ENCODE data around the gene PCDHGB4. TPM values are rescaled to one million over a fixed set of nuclear protein-coding genes. Genes with fewer than 3 reads are reported as not detected.
A peak's percentile ranks its signal among the peaks of the same experiment; 100 is the strongest.
"Not testable (repeated sequence)": the region's sequence is repeated elsewhere in the genome, so short reads cannot be mapped to it uniquely, and the experiment has no call there.

PCDHGB4 gene
- total RNA-seq, 2 donors from 2014 or later: 10.7 to 13.9 TPM

DNA sequence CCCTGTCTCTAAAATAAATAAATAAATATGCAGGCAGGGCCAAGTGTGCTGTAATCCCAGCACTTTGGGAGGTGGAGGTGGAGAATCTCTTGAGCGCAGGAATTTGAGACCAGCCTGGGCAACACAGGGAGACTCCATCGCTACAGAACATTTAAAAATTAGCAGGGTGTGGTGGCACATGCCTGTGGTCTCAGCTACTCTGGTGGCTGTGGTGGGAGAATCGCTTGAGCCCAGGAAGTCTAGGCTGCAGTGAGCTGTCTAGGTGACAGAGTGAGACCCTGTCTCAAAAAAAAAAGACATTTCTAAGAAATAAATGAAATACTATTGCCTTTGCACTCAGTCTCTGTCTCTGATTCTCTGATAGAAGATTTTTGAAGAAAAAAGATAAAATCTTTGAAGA is 24.1 kb downstream of the PCDHGB4 start:
- TF ChIP-seq, protein P1, sequence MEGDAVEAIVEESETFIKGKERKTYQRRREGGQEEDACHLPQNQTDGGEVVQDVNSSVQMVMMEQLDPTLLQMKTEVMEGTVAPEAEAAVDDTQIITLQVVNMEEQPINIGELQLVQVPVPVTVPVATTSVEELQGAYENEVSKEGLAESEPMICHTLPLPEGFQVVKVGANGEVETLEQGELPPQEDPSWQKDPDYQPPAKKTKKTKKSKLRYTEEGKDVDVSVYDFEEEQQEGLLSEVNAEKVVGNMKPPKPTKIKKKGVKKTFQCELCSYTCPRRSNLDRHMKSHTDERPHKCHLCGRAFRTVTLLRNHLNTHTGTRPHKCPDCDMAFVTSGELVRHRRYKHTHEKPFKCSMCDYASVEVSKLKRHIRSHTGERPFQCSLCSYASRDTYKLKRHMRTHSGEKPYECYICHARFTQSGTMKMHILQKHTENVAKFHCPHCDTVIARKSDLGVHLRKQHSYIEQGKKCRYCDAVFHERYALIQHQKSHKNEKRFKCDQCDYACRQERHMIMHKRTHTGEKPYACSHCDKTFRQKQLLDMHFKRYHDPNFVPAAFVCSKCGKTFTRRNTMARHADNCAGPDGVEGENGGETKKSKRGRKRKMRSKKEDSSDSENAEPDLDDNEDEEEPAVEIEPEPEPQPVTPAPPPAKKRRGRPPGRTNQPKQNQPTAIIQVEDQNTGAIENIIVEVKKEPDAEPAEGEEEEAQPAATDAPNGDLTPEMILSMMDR (conservative IDR thresholded peaks at IDR 0.05): no peak
- Histone ChIP-seq H3K27ac (ENCODE audit: low read depth, low read length) (no peak overlapping the region), H3K4me1 (ENCODE audit: control insufficient read depth, insufficient read depth, low read length) (no peaks in the 10 kb centered on the region), H3K36me3 (ENCODE audit: control insufficient read depth, insufficient read depth, low read length) (no peaks in the 10 kb centered on the region), H3K9me3 (ENCODE audit: control insufficient read depth, low read length) (peaks cover 28% of the 10 kb centered on the region), H3K4me3 (ENCODE audit: low read length) (no peak overlapping the region), H3K27me3 (ENCODE audit: control insufficient read depth, insufficient read depth, low read length, poor library complexity, severe bottlenecking) (no peaks in the 10 kb centered on the region), H3K9ac (ENCODE audit: extremely low read depth, low read length, poor library complexity, severe bottlenecking) (no peak overlapping the region)
- 89 to 100% methylated on average over 3 of the region's 3 CpGs for WGBS, 2 experiments (ENCODE audit: insufficient coverage in 1 of 2, insufficient read length in 1 of 2)
- DNase-seq: no peak
- H3K9me3 Mint-ChIP-seq: peaks cover 28% of the 10 kb centered on the region
- no peak overlapping the region for H3K4me3 Mint-ChIP-seq
- no peak overlapping the region for H3K27ac Mint-ChIP-seq
- H3K27me3 Mint-ChIP-seq (ENCODE audit: insufficient read depth): peaks cover 23% of the 10 kb centered on the region
- peaks cover 3% of the 10 kb centered on the region for H3K4me1 Mint-ChIP-seq
- H3K36me3 Mint-ChIP-seq (ENCODE audit: low read depth): peaks cover 28% of the 10 kb centered on the region

GRCh38 chr5:141412854-141413539 is 25.5 kb downstream of the PCDHGB4 start, which contains the start of gene PCDHGA10:
TSS of gene PCDHGA10 (plus strand) at chr5:141412987. CDS start at chr5:141413176, 189 bp downstream.
- 51 to 57% methylated on average over 17 to 31 of the region's 31 CpGs for WGBS, 2 experiments (ENCODE audit: insufficient coverage in 1 of 2, insufficient read length in 1 of 2)
- no peaks in the 10 kb centered on the region for H3K4me1 ChIP-seq (ENCODE audit: control insufficient read depth, insufficient read depth, low read length)
- H3K9ac ChIP-seq (ENCODE audit: extremely low read depth, low read length, poor library complexity, severe bottlenecking): peak within 1 kb of the TSS; percentile 50
- H3K27me3 ChIP-seq (ENCODE audit: control insufficient read depth, insufficient read depth, low read length, poor library complexity, severe bottlenecking): no peaks in the 10 kb centered on the region
- peaks cover 29% of the 10 kb centered on the region for H3K9me3 ChIP-seq (ENCODE audit: control insufficient read depth, low read length)
- Mint-ChIP-seq H3K27me3 (ENCODE audit: insufficient read depth) (peaks cover 26% of the 10 kb centered on the region), H3K9me3 (peaks cover 30% of the 10 kb centered on the region), H3K4me3 (peak within 1 kb of the TSS; percentile 80), H3K4me1 (peaks cover 3% of the 10 kb centered on the region), H3K27ac (peak within 1 kb of the TSS; percentile 92), H3K36me3 (ENCODE audit: low read depth) (peaks cover 30% of the 10 kb centered on the region)
- H3K36me3 ChIP-seq (ENCODE audit: control insufficient read depth, insufficient read depth, low read length): no peaks in the 10 kb centered on the region
- DNase-seq: peak; percentile 85
- TF ChIP-seq, protein P1 (conservative IDR thresholded peaks at IDR 0.05): peak; percentile 89
- H3K4me3 ChIP-seq (ENCODE audit: low read length): peak within 1 kb of the TSS; percentile 75
- no peak within 1 kb of the TSS for H3K27ac ChIP-seq (ENCODE audit: low read depth, low read length)

- peak overlapping the region; percentile 75 for H3K4me3 ChIP-seq (ENCODE audit: low read length)
These were observed 26.1 kb downstream of the PCDHGB4 start for GRCh38 chr5:141413540-141414069.

DNA sequence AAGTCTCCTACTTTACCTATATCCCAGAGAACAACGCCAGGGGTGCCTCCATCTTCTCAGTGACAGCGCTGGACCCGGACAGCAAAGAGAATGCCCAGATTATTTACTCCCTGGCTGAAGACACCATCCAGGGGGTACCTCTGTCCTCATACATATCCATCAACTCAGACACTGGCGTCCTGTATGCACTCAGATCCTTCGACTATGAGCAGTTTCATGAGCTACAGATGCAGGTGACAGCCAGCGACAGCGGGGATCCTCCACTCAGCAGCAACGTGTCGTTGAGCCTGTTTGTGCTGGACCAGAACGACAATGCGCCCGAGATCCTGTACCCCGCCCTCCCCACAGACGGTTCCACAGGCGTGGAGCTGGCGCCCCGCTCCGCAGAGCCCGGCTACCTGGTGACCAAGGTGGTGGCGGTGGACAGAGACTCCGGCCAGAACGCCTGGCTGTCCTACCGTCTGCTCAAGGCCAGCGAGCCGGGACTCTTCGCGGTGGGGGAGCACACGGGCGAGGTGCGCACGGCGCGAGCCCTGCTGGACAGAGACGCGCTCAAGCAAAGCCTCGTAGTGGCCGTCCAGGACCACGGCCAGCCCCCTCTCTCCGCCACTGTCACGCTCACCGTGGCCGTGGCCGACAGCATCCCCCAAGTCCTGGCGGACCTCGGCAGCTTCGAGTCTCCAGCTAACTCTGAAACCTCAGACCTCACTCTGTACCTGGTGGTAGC is 27.2 kb downstream of the PCDHGB4 start:
- not testable (repeated sequence) for H3K27ac Mint-ChIP-seq; DNase-seq; H3K27me3 ChIP-seq (ENCODE audit: control insufficient read depth, insufficient read depth, low read length, poor library complexity, severe bottlenecking); H3K36me3 ChIP-seq (ENCODE audit: control insufficient read depth, insufficient read depth, low read length); H3K4me1 ChIP-seq (ENCODE audit: control insufficient read depth, insufficient read depth, low read length); H3K4me3 Mint-ChIP-seq; H3K4me1 Mint-ChIP-seq; H3K27ac ChIP-seq (ENCODE audit: low read depth, low read length); H3K9ac ChIP-seq (ENCODE audit: extremely low read depth, low read length, poor library complexity, severe bottlenecking); H3K4me3 ChIP-seq (ENCODE audit: low read length)
- peaks cover 31% of the 10 kb centered on the region for H3K9me3 ChIP-seq (ENCODE audit: control insufficient read depth, low read length)
- peaks cover 35% of the 10 kb centered on the region for H3K9me3 Mint-ChIP-seq
- peaks cover 30% of the 10 kb centered on the region for H3K36me3 Mint-ChIP-seq (ENCODE audit: low read depth)
- H3K27me3 Mint-ChIP-seq (ENCODE audit: insufficient read depth): peaks cover 26% of the 10 kb centered on the region
- WGBS, 2 experiments (ENCODE audit: insufficient coverage in 1 of 2, insufficient read length in 1 of 2): 94 to 100% methylated on average over 15 to 46 of the region's 46 CpGs

More at GRCh38 chr5:141413540-141414069, 26.1 kb downstream of the PCDHGB4 start:
- 66 to 71% methylated on average over 21 to 24 of the region's 25 CpGs for WGBS, 2 experiments (ENCODE audit: insufficient coverage in 1 of 2, insufficient read length in 1 of 2)
- H3K36me3 ChIP-seq (ENCODE audit: control insufficient read depth, insufficient read depth, low read length): no peaks in the 10 kb centered on the region
- peaks cover 33% of the 10 kb centered on the region for H3K9me3 ChIP-seq (ENCODE audit: control insufficient read depth, low read length)
- H3K27me3 Mint-ChIP-seq (ENCODE audit: insufficient read depth): peaks cover 27% of the 10 kb centered on the region
- DNase-seq: no peak
- TF ChIP-seq, protein P1 (conservative IDR thresholded peaks at IDR 0.05): no peak
- H3K4me1 Mint-ChIP-seq: peaks cover 3% of the 10 kb centered on the region
- H3K4me1 ChIP-seq (ENCODE audit: control insufficient read depth, insufficient read depth, low read length): no peaks in the 10 kb centered on the region
- peak overlapping the region; percentile 80 for H3K4me3 Mint-ChIP-seq
- no peaks in the 10 kb centered on the region for H3K27me3 ChIP-seq (ENCODE audit: control insufficient read depth, insufficient read depth, low read length, poor library complexity, severe bottlenecking)
- peaks cover 32% of the 10 kb centered on the region for H3K36me3 Mint-ChIP-seq (ENCODE audit: low read depth)
- peak overlapping the region; percentile 92 for H3K27ac Mint-ChIP-seq
- no peak overlapping the region for H3K27ac ChIP-seq (ENCODE audit: low read depth, low read length)
- peaks cover 33% of the 10 kb centered on the region for H3K9me3 Mint-ChIP-seq
- H3K9ac ChIP-seq (ENCODE audit: extremely low read depth, low read length, poor library complexity, severe bottlenecking): peak overlapping the region; percentile 50

Data from endodermal cell (in vitro differentiated cells).